Spleen (tissue), 7 donors: Measurements from ENCODE around the gene LRRC18.

Experiments
- CTCF ChIP-seq, 11 experiments: fragments of 200-600 bp in 7 of 11; fragments of 450-650 bp in 4 of 11; sonication (generic) in 4 of 11; IDR thresholded peaks in 8 of 11; conservative IDR thresholded peaks in 3 of 11; 1 replicate in 7 of 11; 2 replicates in 4 of 11; pipeline versions ENCODE4 v1.4.0 to v1.8.0; 2016 to 2021; ENCODE audit warnings: antibody characterized with exemption in 11 of 11, inconsistent platforms in 4 of 11, mild to moderate bottlenecking in 1 of 11
- POLR2A ChIP-seq, 3 donors: fragments of 450-650 bp; IDR thresholded peaks; one replicate each; pipeline ENCODE4 v1.5.1; 2017; ENCODE audit warnings: antibody characterized with exemption in 3 of 3, mild to moderate bottlenecking in 1 of 3
- donor health status: DM: no; HTN: no; CAD: no; lungs with moderate emphysema.
- donor health status: DM: no; HTN: no; CAD: no.
- donor health status: DM: no; HTN: no; CAD: no.

- TF ChIP-seq POLR2A (IDR thresholded peaks at IDR 0.05): no peak
- TF ChIP-seq CTCF (IDR thresholded peaks at IDR 0.05 in 8 of 11, conservative IDR thresholded peaks at IDR 0.05 in 3 of 11): no peak
Observed at GRCh38 chr10:48923748-48924147, 15.9 kb downstream of the LRRC18 start.
